ENCODE measurements around the gene DBR1.
A peak's percentile ranks its signal among the peaks of the same experiment; 100 is the strongest.
"Not testable (repeated sequence)": the region's sequence is repeated elsewhere in the genome, so short reads cannot be mapped to it uniquely, and the experiment has no call there.

The DBR1 gene

GRCh38 chr3:138186803-138187295, 12.1 kb upstream of the DBR1 start:
- peak; percentile 90 for FAIRE-seq

DNA sequence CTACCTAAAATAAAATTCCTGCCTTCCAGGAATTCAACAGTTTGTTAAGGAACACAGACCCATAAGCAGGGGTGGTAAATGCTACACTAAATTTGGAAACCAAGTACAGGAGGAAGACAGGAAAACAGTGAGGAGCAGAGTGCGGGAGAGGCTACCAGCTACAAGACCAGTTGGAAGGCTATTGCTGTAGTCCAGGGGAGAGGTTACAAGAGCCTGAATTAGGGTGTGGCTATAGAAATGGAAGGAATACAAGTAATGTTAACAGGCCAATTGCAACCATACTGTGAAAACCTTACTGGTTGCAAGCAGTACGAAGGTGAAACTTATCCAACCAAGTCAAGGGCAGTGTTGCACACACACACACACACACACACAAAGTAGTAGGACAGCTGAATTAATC, 11.5 kb upstream of the DBR1 start:
- no peak for FAIRE-seq

- no peak for FAIRE-seq
Measured at GRCh38 chr3:138184994-138185393, 10.3 kb upstream of the DBR1 start.

GRCh38 chr3:138180375-138181029, 5.8 kb upstream of the DBR1 start:
- no peak for FAIRE-seq

DNA sequence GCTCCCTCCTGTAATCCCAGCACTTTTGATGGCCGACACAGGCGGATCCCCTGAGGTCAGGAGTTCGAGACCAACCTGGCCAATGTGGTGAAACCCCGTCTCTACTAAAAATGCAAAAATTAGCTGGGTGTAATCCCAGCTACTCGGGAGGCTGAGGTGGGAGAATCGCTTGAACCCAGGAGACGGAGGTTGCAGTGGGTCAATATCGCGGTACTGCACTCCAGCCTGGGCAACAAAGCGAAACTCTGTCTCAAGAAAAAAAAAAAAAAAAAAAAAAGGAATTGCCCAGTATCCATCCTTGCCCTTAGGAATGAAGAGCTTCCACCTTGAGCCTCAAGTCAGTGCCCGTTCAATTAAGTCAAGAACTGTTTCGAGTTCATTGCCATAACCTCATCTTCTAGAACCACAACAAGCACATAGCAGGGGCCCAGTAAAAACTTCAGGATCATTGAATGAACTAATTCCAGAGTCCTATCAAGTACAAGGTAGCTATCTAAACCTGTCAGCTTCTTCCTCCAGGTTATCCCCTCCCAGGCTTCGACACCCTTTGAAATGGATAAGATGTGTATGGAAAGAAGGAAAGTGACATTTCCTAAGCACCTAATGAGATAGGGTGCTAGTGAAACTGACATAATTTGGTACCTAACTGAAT, 826 bp downstream of the DBR1 start:
- FAIRE-seq = no peak

DNA sequence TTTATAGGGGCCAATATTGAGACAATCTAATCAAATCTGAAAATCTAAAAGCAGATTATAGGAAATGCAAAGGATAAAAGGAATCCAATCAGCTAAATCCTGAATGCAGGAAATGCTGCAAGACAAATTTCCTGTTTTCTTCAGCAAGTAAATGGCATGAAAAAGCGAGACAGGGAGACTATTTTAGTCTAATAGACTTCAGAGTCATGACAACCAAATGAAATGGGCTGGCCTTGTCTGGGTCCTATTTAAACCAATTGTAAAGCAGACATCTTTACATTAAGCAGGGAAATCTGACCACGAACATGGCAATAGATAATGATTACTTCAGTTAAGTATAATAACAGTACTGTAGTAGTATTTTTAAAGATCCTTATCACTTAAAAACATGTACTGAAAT, 2.1 kb downstream of the DBR1 start:
- FAIRE-seq = no peak

- FAIRE-seq = no peak
Measured at GRCh38 chr3:138165061-138165460, 9.7 kb downstream of the DBR1 start.

DNA sequence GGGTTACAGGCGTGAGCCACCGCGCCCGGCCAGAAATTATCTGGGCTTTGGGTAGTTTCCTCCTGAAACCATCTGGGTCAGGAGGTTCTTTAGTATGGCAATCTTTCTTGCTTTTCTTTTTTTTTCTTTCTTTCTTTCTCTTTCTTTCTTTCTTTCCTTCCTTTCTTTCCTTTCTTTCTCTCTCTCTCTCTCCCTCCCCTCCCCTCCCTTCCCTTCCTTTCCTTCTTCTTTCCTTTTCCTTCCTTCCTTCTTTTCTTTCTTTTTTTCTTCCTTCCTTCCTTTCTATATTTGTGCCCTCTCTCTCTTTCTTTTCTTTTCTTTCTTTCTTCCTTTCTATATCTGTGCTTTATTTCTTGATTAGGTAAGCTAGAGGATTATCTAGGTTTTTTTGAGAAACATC, 17.0 kb downstream of the DBR1 start:
- FAIRE-seq = no peak

DNA sequence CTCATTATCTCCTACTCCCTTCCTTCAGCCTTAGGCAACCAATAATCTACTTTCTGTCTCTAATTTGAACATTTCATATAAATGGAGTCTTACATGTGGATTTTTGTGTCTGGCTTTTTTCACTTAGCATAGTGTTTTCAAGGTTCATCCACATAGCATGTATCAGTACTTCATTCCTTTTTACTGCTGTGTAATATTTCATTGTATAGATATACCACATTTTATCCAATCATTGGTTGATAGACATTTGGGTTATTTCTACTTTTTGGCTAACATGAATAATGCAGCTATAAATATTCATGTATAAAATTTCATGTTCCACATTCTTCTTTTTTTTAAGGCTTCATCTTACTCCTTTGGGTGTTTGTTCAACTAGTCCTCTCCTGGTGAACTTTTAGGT, 20.2 kb downstream of the DBR1 start:
- FAIRE-seq = no peak

DNA sequence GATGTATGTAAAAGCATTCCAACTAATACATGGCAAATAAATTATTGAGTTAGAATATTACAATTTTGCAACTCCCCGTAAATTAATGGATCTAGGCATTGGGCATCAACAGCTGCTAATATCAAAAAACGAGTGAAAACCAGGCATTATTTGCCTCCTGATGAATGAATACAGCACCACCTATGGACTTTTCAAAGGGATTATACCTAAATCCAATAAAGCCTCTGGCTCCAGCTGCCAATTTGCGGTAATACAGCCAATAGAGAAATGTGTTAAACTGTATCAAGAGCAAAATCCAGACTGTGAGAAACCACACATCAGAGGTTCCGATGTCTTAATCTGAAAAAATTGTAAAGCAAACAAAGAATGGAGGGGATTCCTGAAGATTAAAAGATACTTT, 26.2 kb downstream of the DBR1 start:
- no peak for FAIRE-seq

DNA sequence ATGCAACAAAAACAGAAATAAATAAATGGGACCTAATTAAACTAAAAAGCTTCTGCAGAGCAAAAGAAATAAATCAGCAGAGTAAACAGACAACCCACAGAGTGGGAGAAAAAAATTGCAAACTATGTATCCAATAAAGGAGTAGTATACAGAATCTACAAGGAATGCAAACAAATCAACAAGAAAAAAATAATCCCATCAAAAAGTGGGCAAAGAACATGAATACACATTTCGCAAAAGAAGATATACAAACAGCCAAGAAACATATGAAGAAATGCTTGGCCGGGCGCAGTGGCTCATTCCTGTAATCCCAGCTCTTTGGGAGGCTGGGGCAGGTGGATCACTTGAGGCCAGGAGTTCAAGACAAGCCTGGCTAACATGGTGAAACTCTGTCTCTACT, 32.5 kb downstream of the DBR1 start:
- not testable (repeated sequence) for FAIRE-seq

- no peak for FAIRE-seq
Measured at GRCh38 chr3:138140940-138141339, 33.8 kb downstream of the DBR1 start.

- FAIRE-seq = no peak
Measured at GRCh38 chr3:138139691-138140090, 35.0 kb downstream of the DBR1 start.

GRCh38 chr3:138137861-138138260, 36.9 kb downstream of the DBR1 start:
- FAIRE-seq = no peak

DNA sequence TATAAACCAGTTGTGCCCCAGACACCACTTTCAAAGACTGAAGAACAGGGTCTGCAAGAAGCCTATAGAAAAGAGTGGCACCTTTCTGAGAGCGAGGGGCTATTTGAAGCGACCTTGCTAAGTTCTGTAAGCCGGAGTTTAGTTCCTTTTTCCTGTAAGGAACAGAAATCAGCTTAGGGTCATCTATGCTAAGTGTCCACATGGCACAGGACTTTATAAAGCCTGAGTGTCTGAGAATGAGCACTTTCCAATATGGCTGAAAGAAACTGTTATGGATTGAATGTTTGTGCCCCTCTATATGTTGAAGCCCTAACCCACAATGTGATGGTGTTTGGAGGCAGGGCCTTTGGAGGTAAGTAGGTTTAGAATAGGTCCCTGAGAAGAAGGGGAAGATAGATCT, 38.5 kb downstream of the DBR1 start:
- no peak for FAIRE-seq

DNA sequence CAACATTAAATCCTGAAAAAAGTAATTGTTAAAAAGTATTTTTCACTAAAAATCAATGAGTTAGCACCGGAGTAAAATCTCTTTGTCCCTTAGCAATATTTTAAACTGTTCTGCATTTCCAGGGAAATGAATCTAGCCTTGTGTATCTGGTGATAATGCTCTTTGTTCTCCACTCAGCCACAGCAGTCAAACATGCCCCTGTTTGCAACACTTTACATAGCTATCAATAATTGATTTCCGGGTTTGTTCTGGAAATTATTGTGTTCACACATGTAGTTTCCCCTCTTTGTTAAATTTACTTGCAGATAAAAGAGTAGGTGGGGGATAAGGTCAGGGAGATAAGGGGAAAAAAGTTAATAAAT, 38.9 kb downstream of the DBR1 start:
- no peak for FAIRE-seq

DNA sequence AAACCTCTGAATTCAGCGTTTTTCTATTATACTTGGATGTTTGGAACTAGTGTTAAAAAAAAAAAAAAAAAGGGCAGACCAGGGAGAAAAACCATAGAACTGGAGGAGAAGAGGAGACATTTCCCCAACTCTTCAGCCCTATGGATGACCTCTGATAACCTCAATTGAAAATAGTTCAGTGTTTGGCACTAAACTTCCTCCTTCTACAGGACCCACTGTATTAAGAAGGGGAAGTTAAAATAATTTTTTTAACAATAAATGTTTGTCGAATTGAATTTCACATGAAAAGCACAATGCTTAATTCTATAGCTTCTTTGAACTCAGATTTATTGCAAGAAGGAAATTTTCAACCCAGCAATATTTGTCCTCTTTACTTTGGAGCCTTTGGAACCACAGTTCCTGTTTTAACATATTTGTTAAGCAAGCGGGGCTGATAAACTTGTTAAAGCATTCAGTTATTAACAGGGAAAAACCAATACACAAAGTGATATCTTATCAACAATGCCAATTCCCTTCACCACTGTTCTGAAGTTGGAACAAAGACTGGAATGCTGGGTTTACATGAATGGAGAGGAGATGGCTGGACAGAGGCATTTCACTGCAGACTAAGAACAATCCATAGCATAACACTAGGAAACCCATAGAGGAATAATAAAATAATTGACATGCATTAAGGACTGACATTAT, 39.4 kb downstream of the DBR1 start:
- no peak for FAIRE-seq

DNA sequence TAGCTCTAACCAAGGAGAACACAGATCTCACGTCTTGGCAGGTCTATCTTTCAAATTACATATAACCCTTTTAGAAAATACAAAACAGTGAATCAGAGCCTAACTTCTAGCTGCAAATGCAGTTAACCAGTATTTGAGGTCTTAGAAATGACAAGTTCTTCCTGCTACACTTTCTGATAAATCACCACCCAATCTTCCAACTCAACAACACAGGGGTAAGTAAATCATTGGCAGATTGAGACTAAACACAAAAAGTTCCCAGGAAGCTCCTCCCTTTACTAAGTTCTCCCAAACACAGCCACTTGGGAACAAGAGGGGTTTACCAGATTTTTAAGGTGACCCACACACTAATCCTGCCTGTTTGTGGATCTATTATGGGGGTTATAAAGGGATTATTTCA, 42.5 kb downstream of the DBR1 start, which contains the start of gene A4GNT:
Gene A4GNT (minus strand): TSS at position 152 of the 400 bp plus-strand sequence. CDS start 1,134 bp downstream, outside the sequence.
- FAIRE-seq = no peak

- no peak for FAIRE-seq
Measured at GRCh38 chr3:138127636-138128365, 46.9 kb downstream of the DBR1 start.

- FAIRE-seq = no peak
Measured at GRCh38 chr3:138125548-138126221, 49.0 kb downstream of the DBR1 start.

GRCh38 chr3:138124706-138125355, 49.9 kb downstream of the DBR1 start:
- no peak for FAIRE-seq

- FAIRE-seq = no peak
Measured at GRCh38 chr3:138124188-138124587, 50.5 kb downstream of the DBR1 start.

Measured in A204.1 (cell line).